ENCODE data around the gene MAST3. TPM values are rescaled to one million over a fixed set of nuclear protein-coding genes. Genes with fewer than 3 reads are reported as not detected.
"Not testable (repeated sequence)": the region's sequence is repeated elsewhere in the genome, so short reads cannot be mapped to it uniquely, and the experiment has no call there.

Gene MAST3
- total RNA-seq, 2 donors from 2014 or later, result 22.4 to 23.2 TPM

- no peak for DNase-seq
- no peak overlapping the region for H3K27ac Mint-ChIP-seq
- H3K4me1 Mint-ChIP-seq (ENCODE audit: low read depth), result peaks cover 5% of the 10 kb centered on the region
- ATAC-seq (replicated peaks in 1 of 2), result no peak
- no peak overlapping the region for H3K4me3 Mint-ChIP-seq
- H3K9me3 Mint-ChIP-seq, result no peaks in the 10 kb centered on the region
- H3K27me3 Mint-ChIP-seq (ENCODE audit: low read depth), result no peaks in the 10 kb centered on the region
- peaks cover 3 to 4% of the 10 kb centered on the region in 2 donors for H3K36me3 Mint-ChIP-seq (ENCODE audit: insufficient read depth in 2 of 2)
These were observed 29.2 kb upstream of the MAST3 start for GRCh38 chr19:18068395-18068794.

- no peak for DNase-seq
These were observed 28.2 kb upstream of the MAST3 start for GRCh38 chr19:18069383-18069782.

GRCh38 chr19:18070181-18070580 lies 27.4 kb upstream of the MAST3 start:
- DNase-seq, result no peak
- peaks cover 14% of the 10 kb centered on the region for H3K4me1 Mint-ChIP-seq (ENCODE audit: low read depth)
- H3K36me3 Mint-ChIP-seq (ENCODE audit: insufficient read depth in 2 of 2), result peaks cover 3 to 4% of the 10 kb centered on the region in 2 donors
- H3K27me3 Mint-ChIP-seq (ENCODE audit: low read depth), result no peaks in the 10 kb centered on the region
- no peak overlapping the region for H3K27ac Mint-ChIP-seq
- H3K4me3 Mint-ChIP-seq, result no peak overlapping the region
- ATAC-seq (replicated peaks in 1 of 2), result no peak
- no peaks in the 10 kb centered on the region for H3K9me3 Mint-ChIP-seq

More at GRCh38 chr19:18069383-18069782, 28.2 kb upstream of the MAST3 start:
- no peaks in the 10 kb centered on the region for H3K9me3 Mint-ChIP-seq
- no peaks in the 10 kb centered on the region for H3K27me3 Mint-ChIP-seq (ENCODE audit: low read depth)
- no peak for ATAC-seq (replicated peaks in 1 of 2)
- H3K4me3 Mint-ChIP-seq, result no peak overlapping the region
- peaks cover 14% of the 10 kb centered on the region for H3K4me1 Mint-ChIP-seq (ENCODE audit: low read depth)
- peaks cover 3 to 5% of the 10 kb centered on the region in 2 donors for H3K36me3 Mint-ChIP-seq (ENCODE audit: insufficient read depth in 2 of 2)
- no peak overlapping the region for H3K27ac Mint-ChIP-seq

GRCh38 chr19:18072335-18072734 lies 25.2 kb upstream of the MAST3 start:
- ATAC-seq (replicated peaks in 1 of 2) (no peak), DNase-seq (no peak)
- H3K9me3 Mint-ChIP-seq, result no peaks in the 10 kb centered on the region
- H3K36me3 Mint-ChIP-seq (ENCODE audit: insufficient read depth in 2 of 2), result peaks cover 3 to 5% of the 10 kb centered on the region in 2 donors
- no peak overlapping the region for H3K27ac Mint-ChIP-seq
- H3K4me3 Mint-ChIP-seq, result no peak overlapping the region
- peaks cover 14% of the 10 kb centered on the region for H3K4me1 Mint-ChIP-seq (ENCODE audit: low read depth)
- H3K27me3 Mint-ChIP-seq (ENCODE audit: low read depth), result no peaks in the 10 kb centered on the region

- DNase-seq (no peak), ATAC-seq (replicated peaks in 1 of 2) (no peak)
- H3K27ac Mint-ChIP-seq, result peak overlapping the region; percentile 30
- H3K4me3 Mint-ChIP-seq, result no peak overlapping the region
- H3K27me3 Mint-ChIP-seq (ENCODE audit: low read depth), result no peaks in the 10 kb centered on the region
- peaks cover 14% of the 10 kb centered on the region for H3K4me1 Mint-ChIP-seq (ENCODE audit: low read depth)
- no peaks in the 10 kb centered on the region for H3K9me3 Mint-ChIP-seq
- peaks cover 3 to 5% of the 10 kb centered on the region in 2 donors for H3K36me3 Mint-ChIP-seq (ENCODE audit: insufficient read depth in 2 of 2)
These were observed 24.4 kb upstream of the MAST3 start for GRCh38 chr19:18073197-18073596.

DNA sequence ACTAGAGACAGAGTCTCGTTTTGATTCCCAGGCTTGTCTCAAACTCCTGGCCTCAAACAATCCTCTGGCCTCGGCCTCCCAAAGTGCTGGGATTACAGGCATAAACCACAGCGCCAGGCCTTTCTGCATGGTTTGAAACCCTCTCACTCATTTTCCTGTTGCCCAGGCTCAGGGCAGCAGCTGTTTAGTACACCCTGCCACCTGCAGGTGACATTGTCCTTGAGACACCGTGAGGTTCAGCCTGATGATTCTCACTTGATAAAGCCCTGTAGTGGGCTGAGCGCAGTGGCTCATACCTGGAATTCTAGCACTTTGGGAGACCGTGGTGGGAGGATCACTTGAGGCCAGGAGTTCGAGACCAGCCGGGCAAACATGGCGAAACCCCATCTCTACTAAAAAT lies 23.4 kb upstream of the MAST3 start:
- no peak for DNase-seq
- Mint-ChIP-seq H3K4me1 (ENCODE audit: low read depth) (peaks cover 14% of the 10 kb centered on the region), H3K27ac (no peak overlapping the region), H3K4me3 (no peak overlapping the region), H3K9me3 (no peaks in the 10 kb centered on the region), H3K27me3 (ENCODE audit: low read depth) (no peaks in the 10 kb centered on the region), H3K36me3 (ENCODE audit: insufficient read depth in 2 of 2) (peaks cover 3 to 5% of the 10 kb centered on the region in 2 donors)
- no peak for ATAC-seq (replicated peaks in 1 of 2)

- peak overlapping the region in 1 of 2 donors; percentile 0 for H3K4me3 Mint-ChIP-seq
- no peaks in the 10 kb centered on the region for H3K27me3 Mint-ChIP-seq (ENCODE audit: low read depth)
- H3K36me3 Mint-ChIP-seq (ENCODE audit: insufficient read depth in 2 of 2), result peaks cover 7 to 9% of the 10 kb centered on the region in 2 donors
- ATAC-seq (replicated peaks in 1 of 2) (no peak), DNase-seq (no peak)
- peaks cover 36% of the 10 kb centered on the region for H3K4me1 Mint-ChIP-seq (ENCODE audit: low read depth)
- no peak overlapping the region for H3K27ac Mint-ChIP-seq
- H3K9me3 Mint-ChIP-seq, result peaks cover 7 to 9% of the 10 kb centered on the region in 2 donors
These were observed 13.5 kb upstream of the MAST3 start for GRCh38 chr19:18083929-18084684.

- H3K27ac Mint-ChIP-seq, result peak overlapping the region; percentile 97
- peak overlapping the region; percentile 94 to 99 for H3K4me3 Mint-ChIP-seq
- H3K9me3 Mint-ChIP-seq, result peaks cover 7 to 9% of the 10 kb centered on the region in 2 donors
- ATAC-seq (replicated peaks in 1 of 2) (no peak), DNase-seq (no peak)
- H3K27me3 Mint-ChIP-seq (ENCODE audit: low read depth), result no peaks in the 10 kb centered on the region
- H3K36me3 Mint-ChIP-seq (ENCODE audit: insufficient read depth in 2 of 2), result peaks cover 6 to 9% of the 10 kb centered on the region in 2 donors
- peaks cover 54% of the 10 kb centered on the region for H3K4me1 Mint-ChIP-seq (ENCODE audit: low read depth)
These were observed 11.7 kb upstream of the MAST3 start for GRCh38 chr19:18085702-18086457.

- peak within 1 kb of the TSS; percentile 94 to 99 for H3K4me3 Mint-ChIP-seq
- H3K27ac Mint-ChIP-seq, result peak within 1 kb of the TSS; percentile 97
- H3K4me1 Mint-ChIP-seq (ENCODE audit: low read depth), result peaks cover 60% of the 10 kb centered on the region
- ATAC-seq (replicated peaks in 1 of 2) (peak; percentile 57 to 63), DNase-seq (peak; percentile 70 to 72)
- peaks cover 6 to 9% of the 10 kb centered on the region in 2 donors for H3K36me3 Mint-ChIP-seq (ENCODE audit: insufficient read depth in 2 of 2)
- no peaks in the 10 kb centered on the region for H3K27me3 Mint-ChIP-seq (ENCODE audit: low read depth)
- H3K9me3 Mint-ChIP-seq, result peaks cover 7 to 9% of the 10 kb centered on the region in 2 donors
These were observed 10.9 kb upstream of the MAST3 start, which contains the start of gene IL12RB1 for GRCh38 chr19:18086590-18087138. Gene IL12RB1, minus strand, starts transcription at chr19:18086934. Its CDS starts 111 bp downstream, at chr19:18086823.

GRCh38 chr19:18089096-18089541 lies 8.5 kb upstream of the MAST3 start:
- Mint-ChIP-seq H3K4me1 (ENCODE audit: low read depth) (peaks cover 68% of the 10 kb centered on the region), H3K4me3 (peak overlapping the region; percentile 60 to 76), H3K27ac (peak overlapping the region; percentile 95)
- ATAC-seq (replicated peaks in 1 of 2), result peak; percentile 68 to 69
- H3K27me3 Mint-ChIP-seq (ENCODE audit: low read depth); H3K36me3 Mint-ChIP-seq (ENCODE audit: insufficient read depth in 2 of 2); H3K9me3 Mint-ChIP-seq: not testable (repeated sequence)
- peak; percentile 71 to 78 for DNase-seq

GRCh38 chr19:18089726-18090125 lies 7.9 kb upstream of the MAST3 start:
- peak overlapping the region; percentile 95 for H3K27ac Mint-ChIP-seq
- H3K36me3 Mint-ChIP-seq (ENCODE audit: insufficient read depth in 2 of 2), result no peaks in the 10 kb centered on the region
- no peak for DNase-seq
- no peaks in the 10 kb centered on the region for H3K27me3 Mint-ChIP-seq (ENCODE audit: low read depth)
- H3K4me1 Mint-ChIP-seq (ENCODE audit: low read depth), result peaks cover 61% of the 10 kb centered on the region
- H3K9me3 Mint-ChIP-seq, result no peaks in the 10 kb centered on the region
- peak overlapping the region; percentile 60 to 76 for H3K4me3 Mint-ChIP-seq
- peak in 1 of 2 donors; percentile 2 for ATAC-seq (replicated peaks in 1 of 2)

GRCh38 chr19:18090545-18091216 lies 6.9 kb upstream of the MAST3 start:
- Mint-ChIP-seq H3K4me3 (peak overlapping the region; percentile 60 to 76), H3K9me3 (no peaks in the 10 kb centered on the region), H3K4me1 (ENCODE audit: low read depth) (peaks cover 52% of the 10 kb centered on the region), H3K27ac (peak overlapping the region; percentile 95), H3K36me3 (ENCODE audit: insufficient read depth in 2 of 2) (no peaks in the 10 kb centered on the region), H3K27me3 (ENCODE audit: low read depth) (no peaks in the 10 kb centered on the region)
- no peak for DNase-seq
- ATAC-seq (replicated peaks in 1 of 2), result no peak

Data from activated T-cell treated with anti-CD3 and anti-CD28 coated beads, Interleukin-2, amount 50 U/mL, for 72 hours (primary cell).